Measurements from ENCODE around the gene ZNF366.

ZNF366 gene

GRCh38 chr5:72410688-72411295 lies 96.4 kb downstream of the ZNF366 start:
- Histone ChIP-seq H3K4me3 (ENCODE audit: low read depth, low read length) (no peak overlapping the region), H3K4me1 (ENCODE audit: control insufficient read depth, insufficient read depth, low read length) (no peaks in the 10 kb centered on the region), H3K9me3 (ENCODE audit: control insufficient read depth, insufficient read depth, low read depth, low read length) (no peaks in the 10 kb centered on the region), H3K27ac (ENCODE audit: extremely low read depth, low read depth, low read length) (no peak overlapping the region), H3K36me3 (ENCODE audit: control insufficient read depth in 2 of 2, insufficient read depth in 1 of 2, low read length in 2 of 2) (no peaks in the 10 kb centered on the region)
- CTCF ChIA-PET = no interaction called here
- TF ChIP-seq ZNF404 (tag by site-specific recombination; IDR thresholded peaks at IDR 0.05) = no peak
- TF ChIP-seq ZNF423 (tag by site-specific recombination; IDR thresholded peaks at IDR 0.05) = no peak
- TF ChIP-seq ZNF335 (tag by site-specific recombination; conservative IDR thresholded peaks at IDR 0.05) = no peak
- no peak for TF ChIP-seq KLF10 (tag by site-specific recombination; IDR thresholded peaks at IDR 0.05)
- TF ChIP-seq ZNF23 (tag by site-specific recombination; IDR thresholded peaks at IDR 0.05; ENCODE audit: borderline replicate concordance) = no peak
- no peak for TF ChIP-seq ZNF76 (tag by site-specific recombination; IDR thresholded peaks at IDR 0.05; ENCODE audit: borderline replicate concordance, low read depth)
- TF ChIP-seq ZBTB48 (tag by site-specific recombination; IDR thresholded peaks at IDR 0.05) = no peak
- no peak for TF ChIP-seq ZNF148 (tag by site-specific recombination; IDR thresholded peaks at IDR 0.05; ENCODE audit: borderline replicate concordance)
- TF ChIP-seq ZNF266 (tag by site-specific recombination; IDR thresholded peaks at IDR 0.05; ENCODE audit: low read depth) = no peak
- TF ChIP-seq ZBTB21 (tag by site-specific recombination; IDR thresholded peaks at IDR 0.05) = no peak
- no peak for TF ChIP-seq ZNF26 (tag by site-specific recombination; IDR thresholded peaks at IDR 0.05)
- TF ChIP-seq ZNF16 (tag by site-specific recombination; IDR thresholded peaks at IDR 0.05; ENCODE audit: low read depth) = no peak
- TF ChIP-seq ZNF548 (tag by site-specific recombination; IDR thresholded peaks at IDR 0.05) = no peak
- no peak for TF ChIP-seq ZSCAN4 (tag by site-specific recombination; IDR thresholded peaks at IDR 0.05)
- no peak for TF ChIP-seq PRDM10 (tag by site-specific recombination; IDR thresholded peaks at IDR 0.05)
- TF ChIP-seq ZNF341 (tag by site-specific recombination; IDR thresholded peaks at IDR 0.05; ENCODE audit: low read depth) = no peak
- TF ChIP-seq ZNF701 (tag by site-specific recombination; IDR thresholded peaks at IDR 0.05) = no peak
- no peak for TF ChIP-seq ATF2 (tag by site-specific recombination; IDR thresholded peaks at IDR 0.05; ENCODE audit: low read depth)
- TF ChIP-seq ZNF747 (tag by site-specific recombination; IDR thresholded peaks at IDR 0.05) = no peak
- POLR2A ChIA-PET = no interaction called here
